GM19467 (cell line): ENCODE data around the gene NCKAP5.

Experiments
- ATAC-seq: cut with Tn5 transposase; IDR thresholded peaks from one replicate; pipeline ENCODE4 v1.9.1; 2021; ENCODE audit warnings: mild to moderate bottlenecking, moderate library complexity; ENCODE audit not compliant: unreplicated experiment

The NCKAP5 gene

DNA sequence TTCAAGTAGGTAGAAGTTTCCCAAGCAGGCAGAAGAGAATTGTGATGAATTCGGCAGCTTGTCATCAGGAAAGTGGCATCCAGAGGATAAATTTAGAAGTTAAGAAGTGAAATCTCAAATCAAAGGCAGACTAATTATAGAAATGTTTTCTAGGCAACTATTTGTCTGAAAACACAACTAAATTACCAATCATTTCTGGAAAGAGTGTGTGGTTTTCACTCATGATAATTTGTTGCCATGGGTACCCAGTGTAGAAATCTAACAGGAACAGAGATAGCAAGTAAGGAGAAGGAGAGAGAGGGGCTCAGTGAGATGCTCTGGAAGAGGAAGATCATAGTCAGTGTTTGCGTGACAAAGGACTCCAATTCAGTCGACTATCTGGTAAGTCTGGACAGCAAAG, 208.1 kb downstream of the NCKAP5 start:
- no peak for ATAC-seq

DNA sequence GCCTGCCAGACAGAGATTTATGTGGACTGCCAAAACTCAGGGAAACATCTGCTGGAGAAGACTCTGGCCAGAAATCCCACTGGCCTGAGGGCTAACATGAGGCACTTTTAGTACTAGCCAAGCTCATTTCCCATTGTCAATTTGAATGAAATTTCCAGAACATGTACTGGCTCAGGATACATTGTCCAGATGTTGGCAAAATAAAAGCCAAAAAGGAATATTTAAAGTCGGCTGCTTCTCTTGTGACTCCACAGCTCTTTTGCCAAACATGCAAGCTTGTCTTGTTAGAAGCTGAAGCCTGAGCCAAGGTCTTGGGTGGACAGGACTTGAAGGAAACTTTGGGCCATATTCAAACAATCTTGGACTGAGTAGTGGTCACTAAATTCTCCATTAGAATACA, 215.5 kb downstream of the NCKAP5 start:
- ATAC-seq: no peak

DNA sequence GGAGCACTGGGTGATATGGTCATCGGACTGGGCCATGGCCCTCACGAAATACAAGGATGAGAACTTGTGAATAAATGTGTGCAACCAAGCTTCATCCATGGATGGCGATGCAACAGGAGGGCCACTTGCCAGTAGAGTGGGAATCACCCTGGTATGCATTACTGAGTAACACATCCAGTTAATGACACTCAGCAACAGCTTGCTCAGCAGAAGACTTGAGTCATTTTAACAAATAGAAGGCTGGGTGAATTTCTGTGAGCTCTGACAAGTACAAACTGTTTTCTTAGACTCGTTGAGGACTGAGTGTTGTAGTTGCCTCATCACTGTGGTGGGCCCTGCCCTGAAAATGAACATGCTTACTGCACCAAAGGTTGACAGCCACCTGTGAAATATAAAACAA, 221.6 kb downstream of the NCKAP5 start:
- ATAC-seq: no peak

DNA sequence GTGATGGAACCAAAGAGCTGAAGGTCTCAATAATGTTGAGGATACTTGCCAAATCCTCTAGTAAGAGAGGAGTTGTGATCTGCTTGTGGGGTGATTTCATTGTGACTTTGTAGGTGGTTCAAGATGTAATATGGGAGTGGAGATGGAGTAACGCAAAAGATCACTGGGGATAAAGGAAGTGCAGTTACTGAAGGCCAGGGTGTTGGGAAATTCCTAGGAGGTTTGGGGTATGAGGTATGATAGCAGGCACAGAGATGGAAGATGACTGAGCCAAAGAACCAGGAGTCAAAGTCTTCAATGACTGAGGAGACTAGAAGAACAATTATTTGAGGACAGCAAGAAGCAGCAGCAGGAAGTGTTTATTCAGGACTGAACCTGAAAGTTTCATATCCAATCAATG, 222.6 kb downstream of the NCKAP5 start:
- ATAC-seq: no peak

DNA sequence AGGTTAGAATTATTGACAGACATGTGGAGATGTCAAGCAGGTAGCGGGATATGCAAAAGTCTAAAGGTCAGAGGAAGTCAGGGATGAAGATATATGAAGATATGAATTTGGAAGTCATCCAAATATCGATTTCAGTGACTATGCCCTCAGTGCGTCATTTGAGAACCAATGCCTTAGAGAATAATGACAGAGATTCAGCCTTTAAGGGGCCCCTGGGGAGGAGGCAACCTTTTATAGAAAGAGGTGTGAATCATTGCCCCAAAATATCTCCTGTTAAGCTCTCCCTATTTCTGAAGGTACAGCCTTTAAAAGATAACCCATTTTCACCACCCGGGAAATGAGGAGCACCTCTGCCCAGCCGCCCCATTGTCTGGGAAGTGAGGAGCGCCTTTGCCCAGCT, 223.4 kb downstream of the NCKAP5 start:
- no peak for ATAC-seq

DNA sequence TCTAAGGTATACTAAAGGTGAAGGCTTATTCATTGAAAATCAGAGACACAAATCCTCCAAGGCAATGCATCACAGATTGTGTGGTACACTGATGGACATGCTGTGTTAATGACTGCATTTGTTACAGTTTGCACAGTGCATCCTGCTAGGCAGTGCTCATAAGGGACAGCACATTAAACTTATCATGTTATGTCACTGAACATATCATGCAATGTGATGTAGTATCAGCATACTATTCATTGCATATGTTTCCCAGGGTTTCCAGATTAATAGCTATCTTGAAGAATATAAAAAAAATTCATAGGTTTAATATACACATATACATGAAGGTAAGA, 225.3 kb downstream of the NCKAP5 start:
- ATAC-seq: no peak

DNA sequence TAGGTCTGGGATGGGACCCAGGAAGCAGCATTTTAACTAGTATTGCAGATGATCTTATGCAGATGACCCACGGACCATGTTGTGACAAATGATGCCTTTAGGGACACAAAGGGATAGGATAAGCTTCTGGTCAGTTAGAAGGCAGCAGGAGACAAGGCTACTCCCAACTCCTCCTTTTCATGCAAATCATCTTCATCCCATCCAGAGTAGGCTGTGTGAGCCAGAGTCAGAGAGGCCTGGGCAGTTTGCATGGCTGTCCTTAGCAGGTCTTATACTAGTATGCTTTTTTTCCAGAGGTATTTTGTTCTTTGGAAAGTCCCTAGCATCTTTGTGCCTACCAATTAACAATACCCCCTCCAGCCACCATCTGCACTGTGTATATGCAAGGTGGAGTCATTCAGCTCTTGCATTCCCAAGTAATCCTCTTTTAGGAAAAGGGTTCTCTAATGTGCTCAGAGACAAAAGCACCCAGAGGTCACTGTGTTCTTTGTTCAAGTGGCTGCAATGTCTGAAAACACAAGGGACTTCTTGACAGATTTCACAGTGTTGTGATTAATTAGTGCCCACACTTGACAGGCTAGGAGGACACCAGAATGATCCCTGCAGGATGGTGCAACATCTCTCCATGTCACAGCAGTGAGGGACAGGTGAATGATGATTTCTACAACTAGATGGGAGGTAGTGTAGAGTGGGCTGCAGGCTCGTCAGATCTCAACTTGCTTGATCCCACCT, 225.8 kb downstream of the NCKAP5 start:
- no peak for ATAC-seq

DNA sequence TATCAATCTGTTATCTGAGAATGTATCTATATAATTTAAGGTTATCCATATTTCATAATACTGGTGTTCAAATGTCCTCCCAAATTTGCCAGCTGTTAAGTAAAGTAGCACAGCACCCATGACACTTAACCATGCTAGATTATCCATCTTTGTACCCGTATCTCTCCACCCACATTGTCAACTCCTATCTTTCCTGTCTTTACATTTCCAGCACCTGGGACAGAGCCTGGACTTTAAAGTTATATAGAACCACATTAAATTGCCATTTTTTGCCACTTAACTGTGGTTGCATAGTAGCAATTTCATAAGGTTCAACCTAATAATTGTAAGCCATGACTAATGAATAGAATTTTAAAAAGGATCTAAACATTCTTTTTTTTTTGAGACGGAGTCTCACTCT, 226.7 kb downstream of the NCKAP5 start:
- no peak for ATAC-seq

DNA sequence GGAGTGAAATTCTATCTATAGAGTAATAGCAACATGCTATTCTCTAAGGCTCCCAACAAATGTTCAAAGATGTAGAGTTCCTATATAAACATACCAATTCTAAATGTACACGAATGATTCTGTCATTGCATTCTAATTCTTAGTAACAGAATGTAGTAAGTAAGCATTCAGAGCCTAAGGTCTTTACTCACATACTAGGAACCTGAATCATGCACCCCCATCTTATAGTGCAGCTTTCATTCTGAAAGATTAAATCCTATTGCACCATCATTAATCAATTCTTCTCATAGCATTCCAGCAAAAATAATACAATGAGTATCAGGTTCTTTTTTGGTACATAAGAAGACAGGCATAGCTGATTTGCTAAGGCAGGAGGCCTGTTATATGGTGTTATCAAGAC, 230.0 kb downstream of the NCKAP5 start:
- ATAC-seq: no peak

DNA sequence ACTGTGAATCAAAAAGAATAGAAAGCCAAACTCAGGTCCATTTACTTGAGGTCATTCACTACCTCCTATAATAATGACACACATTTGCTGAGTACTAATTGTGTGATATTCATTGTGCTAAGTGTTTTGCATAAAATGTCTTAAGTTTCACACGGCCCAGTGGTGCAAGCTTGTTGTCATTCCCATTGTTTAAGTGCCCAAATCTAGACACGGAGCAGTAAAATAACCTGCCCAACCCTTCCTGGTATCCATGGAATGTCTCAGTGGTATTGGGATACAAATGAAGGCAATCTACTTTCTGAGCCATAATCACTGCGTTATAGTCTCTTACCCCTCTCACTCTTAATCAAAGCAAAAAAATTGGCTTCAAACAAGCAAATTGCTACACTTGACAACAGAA, 233.3 kb downstream of the NCKAP5 start:
- ATAC-seq: no peak

DNA sequence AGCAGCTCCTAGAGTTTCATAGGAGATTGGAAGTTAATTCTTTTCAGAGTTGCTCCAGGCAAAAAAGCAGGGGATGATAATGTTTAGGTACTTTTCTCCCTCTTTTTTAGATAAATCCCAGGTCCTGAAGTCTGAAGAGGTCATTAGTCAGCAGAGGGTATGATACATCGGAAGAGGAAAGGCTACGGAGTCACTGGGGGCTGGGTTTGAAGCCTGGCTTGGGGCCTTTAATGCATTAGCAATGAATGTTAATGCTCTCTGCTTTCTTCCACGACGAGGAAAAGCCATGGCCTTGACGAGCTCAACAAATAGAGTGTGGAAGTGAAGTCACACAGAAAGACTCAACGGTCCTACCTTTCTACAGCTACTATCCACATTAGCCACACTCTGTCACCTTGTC, 235.1 kb downstream of the NCKAP5 start:
- no peak for ATAC-seq

DNA sequence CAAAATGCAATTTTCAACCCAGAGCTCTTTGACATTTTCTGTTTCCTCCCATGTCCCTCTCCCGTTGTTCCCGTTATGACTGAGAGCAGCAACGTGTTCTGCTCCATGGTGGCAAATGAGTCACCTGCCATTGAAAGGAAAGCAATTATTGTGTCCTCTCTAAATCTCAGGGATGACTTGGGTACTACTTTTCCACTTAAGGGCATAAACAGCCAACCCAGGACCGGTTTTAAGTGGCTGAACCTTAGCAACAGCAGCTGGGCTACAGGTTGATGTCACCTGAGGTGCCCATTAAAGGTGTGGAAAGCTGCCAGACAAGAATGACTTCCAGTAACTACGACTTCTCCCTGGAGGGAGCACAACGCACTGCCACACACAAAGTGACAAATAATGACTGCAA, 236.8 kb downstream of the NCKAP5 start:
- ATAC-seq: no peak

DNA sequence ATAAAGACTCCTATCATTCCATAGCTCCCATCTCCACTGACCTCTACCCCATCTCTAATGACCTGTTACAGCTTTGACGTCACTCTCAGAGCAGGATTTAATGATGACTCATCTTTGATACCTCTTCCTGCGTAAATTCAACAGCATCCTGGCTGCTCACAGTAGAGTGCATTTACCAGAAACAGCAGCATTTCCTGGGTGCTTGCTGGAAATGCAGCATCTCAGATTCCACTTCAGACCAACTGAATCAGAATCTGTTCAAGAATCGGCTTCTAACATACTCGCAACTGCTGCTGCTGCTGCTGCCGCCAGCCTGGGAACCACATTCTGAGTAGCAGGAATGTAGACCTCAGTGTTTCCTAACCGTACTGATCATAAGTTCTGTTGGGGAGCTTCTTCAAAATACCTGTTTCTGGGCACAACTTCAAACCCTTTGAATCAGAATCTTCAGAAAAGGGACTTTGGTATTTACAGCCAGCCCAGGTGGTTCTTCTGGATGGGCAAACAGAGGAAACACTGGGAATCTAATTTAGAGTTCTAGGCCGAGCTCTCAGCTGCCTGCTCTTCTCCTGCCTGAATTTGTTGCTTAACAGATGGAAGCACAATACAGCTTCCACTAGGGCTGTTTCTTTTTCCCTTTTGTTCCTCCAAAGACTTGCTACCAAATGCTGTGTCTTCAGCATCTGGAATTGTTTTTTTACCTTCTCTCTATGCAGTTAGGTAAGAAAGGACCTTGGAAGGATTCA, 241.4 kb downstream of the NCKAP5 start:
- ATAC-seq: no peak

DNA sequence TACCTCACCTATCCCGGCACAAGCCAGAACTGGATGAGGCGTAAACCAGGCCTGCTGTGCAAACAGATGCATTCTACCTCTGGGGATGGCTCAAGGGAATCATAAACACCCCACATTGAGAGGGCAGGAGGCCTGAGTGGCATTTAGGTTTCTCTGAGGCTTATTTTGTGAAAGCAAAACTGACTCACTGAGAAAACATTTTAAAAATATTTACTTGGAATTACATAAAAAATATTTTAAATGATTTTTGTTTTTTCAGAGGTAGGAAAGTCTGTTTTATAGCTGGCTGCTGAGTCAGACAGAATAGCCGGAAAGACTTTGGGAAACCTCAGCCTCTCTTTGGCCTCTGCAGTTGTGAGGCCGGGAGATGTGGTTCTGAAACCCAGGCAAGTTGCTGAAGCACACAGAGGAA, 244.1 kb downstream of the NCKAP5 start:
- ATAC-seq: no peak

DNA sequence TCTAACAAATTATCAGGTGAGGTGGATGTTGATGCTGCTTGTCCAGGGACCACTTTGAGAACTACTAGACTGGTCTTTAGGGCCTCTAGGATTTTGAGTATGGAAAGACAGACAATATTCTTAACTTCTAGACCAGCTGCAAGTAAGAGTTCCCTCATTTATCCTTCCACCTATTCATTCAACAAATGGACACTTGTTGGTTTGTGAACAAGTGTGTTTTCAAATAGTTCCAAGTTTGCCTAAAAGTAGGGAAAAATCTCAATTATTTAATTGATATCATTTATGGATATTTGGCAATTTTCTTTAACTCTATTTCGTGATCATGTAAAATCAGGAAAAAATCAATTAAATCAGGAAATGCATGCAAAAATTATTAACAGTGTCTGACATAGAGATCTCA, 245.4 kb downstream of the NCKAP5 start:
- ATAC-seq: no peak

DNA sequence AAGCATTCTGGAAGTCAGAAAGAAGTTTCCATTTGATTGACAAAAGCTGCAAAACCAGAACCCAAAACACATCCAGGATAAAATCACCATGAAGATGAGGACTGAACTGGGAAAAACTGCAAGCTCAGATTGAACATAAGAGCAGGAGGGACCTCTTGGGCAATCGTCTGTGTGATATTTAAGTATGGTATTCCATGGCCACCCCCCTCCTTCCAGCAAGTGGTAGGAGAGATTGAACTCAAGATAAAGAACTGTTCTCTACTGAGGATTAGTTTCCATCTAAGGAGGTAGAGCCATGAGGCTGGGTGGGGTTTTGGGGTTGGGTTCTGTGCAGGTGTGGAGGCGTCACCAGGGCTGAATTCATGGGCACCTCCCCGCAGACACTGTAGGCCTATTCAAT, 251.1 kb downstream of the NCKAP5 start:
- no peak for ATAC-seq

DNA sequence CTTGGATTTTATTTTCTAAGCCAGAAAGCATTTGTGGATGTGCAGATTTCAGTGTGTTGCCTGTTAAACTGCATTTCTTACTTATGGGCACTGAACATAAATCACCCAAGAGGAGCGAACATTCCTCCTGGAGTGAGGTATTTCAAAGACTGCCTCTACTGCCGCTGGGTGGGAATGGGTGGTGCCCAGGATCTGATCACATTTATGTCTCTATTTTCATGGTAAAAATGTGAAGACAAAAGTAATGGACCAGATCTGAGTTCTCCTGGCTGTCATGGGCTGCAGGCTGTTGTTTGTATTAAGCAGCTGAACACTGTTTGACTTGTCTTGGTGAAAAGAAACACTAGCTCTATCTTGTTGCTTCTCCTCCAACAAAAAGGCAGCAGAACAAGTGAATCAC, 251.7 kb downstream of the NCKAP5 start:
- ATAC-seq: no peak

DNA sequence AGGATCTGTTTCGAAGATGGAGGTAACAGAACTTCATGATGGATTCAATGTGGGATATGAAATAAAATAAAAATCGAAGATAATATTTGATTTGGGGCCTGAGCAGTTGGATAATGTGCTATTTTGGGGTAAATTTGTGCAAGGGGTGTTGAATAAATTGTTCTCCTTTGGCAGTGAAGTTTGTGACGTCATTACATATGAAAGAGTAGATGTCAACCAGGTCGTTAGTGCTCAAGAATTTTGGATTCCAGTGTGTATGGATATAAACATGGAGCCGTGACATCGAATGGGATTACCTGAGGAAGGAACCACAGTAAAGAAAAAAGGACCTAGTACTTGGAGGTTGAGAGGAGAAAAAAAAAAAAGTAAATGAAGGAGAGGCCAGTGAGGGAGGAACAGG, 253.0 kb downstream of the NCKAP5 start:
- no peak for ATAC-seq

DNA sequence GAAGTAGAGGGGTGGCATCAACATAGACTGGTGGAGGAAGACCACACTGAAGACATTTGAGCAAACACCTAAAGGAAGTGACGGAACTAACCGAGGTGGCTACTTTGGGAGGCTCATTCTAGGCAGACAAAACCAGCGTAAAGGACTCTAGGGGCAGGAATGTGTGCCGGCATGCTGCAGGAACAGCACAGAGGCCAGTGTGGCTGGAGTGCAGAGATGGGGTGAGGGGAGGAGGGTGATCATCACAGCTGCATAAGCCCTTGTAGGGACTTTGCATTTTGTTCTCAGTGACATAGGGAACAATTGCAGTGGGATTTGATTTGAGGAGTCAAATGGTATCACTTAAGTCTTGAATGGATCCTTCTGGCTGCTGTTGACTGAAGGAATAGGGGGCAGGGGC, 253.5 kb downstream of the NCKAP5 start:
- ATAC-seq: no peak

DNA sequence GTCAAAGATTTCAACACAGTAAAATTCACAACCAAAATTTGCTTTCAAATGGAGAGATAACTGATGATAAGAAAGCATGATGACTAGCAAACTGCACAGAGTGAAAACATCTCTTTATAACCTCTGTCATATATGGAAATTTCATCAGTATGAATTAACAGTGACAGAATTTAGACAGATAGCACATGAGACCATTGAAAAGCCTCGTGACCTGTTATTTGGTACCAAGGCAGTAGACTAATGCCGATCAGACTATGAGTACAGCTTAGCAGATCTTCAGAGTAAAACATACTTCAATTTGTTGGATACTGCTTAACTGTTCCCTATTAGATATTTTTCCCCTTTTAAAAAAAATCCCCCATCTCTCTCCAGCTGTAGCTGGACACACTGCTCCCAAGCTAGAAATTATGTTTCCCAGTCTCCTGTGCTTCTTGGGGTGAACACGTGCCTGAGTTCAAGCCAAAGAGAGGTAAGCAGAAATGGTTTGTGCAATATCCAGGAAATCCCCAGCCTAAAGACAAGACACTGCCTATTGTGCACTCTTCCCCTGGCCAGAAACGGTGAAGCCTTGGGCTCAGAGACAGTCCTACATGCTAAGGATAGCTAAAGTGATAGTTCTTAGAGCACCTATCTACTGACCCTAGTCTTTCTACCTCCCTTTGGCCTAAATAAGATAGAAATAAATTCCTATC, 256.1 kb downstream of the NCKAP5 start:
- ATAC-seq: no peak

DNA sequence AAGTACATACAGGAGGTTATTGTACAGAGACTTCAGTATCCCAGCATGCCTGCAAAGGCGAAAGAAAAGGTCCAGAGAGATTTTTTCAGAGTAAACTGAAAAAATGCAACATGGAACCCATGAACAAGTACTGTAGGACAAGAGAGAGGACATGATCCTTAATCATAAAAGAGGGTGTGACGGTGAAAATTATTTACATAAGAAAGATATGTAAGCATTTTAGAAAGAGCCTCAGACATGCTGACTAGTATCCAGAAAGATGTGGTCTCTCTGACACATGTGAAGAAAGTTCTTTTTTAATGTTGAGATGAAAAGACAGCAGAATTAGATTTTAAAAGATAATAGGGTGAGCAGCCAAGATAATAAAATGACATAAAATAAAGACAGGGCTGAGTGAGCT, 262.0 kb downstream of the NCKAP5 start:
- no peak for ATAC-seq

DNA sequence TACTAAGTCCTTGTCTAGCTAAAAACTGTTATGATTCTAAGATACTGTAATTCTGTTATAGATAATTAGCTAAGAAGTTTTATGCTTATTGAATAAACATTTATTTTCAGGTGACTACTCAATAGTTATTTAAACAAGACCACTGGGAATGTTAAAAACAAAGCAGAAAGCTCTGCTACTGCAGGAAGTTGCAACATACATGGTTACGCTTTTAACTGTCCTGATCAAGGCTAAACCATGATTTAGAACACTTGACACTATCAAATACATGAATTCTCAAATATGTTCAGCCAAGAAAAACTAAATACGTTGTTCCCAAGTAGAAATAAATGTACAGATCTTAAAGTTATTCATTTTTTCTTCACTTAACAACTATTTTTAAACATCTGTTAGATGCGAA, 263.9 kb downstream of the NCKAP5 start:
- no peak for ATAC-seq
